Stimulated activated CD8-positive, alpha-beta memory T cell treated with anti-CD3 and anti-CD28 coated beads, Interleukin-12 subunit alpha, Interleukin-12 subunit beta, amount 100 ng/mL, for 4 hours (primary cell): ENCODE data around the gene SOWAHB.

Source experiments
- DNase-seq: peaks from one replicate; pipeline ENCODE4 v3.0.0-alpha.2; 2020; ENCODE audit warnings: low read depth

Gene SOWAHB

DNA sequence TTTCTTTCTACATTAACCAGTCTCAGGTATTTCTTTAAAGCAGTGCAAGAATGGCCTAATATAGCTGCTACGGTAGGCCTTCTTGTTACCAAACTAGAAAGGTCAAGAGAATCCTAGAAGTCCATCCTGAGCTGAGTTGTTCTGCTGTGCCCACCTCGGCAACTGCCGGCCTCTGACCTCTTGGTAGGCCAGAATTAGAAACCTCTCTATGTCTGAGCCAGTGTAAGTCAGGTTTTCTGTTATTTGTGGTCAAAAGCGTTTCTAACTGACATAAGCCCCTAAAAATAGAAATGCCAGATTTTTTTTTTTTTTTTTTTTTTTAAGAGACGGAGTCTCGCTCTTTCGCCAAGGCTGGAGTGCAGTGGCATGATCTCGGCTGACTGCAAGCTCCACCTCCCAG lies 43.1 kb downstream of the SOWAHB start:
- no peak for DNase-seq

DNA sequence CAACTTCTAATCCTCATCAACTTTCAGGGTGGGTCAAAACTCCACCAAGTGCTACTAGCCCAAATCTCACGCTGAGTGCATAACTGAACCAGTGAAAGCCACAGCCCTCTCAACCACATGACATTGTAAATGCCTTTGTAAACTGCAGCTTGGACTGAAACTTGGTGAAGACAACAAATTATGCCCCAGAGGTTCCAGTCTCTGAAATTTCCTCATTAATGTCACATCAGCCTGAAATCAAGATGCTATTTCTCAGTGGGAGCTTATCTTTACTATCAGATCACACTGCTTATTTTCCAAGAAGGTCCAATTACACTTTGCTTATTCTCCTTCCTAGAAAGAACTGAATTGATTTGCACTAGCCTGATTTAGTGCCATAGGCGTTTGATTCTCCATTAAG lies 46.6 kb downstream of the SOWAHB start:
- no peak for DNase-seq

GRCh38 chr4:76850010-76850441 lies 47.9 kb downstream of the SOWAHB start:
- DNase-seq, result no peak
